GM23338 (cell line): ENCODE measurements around the gene SLC25A10. TPM values are rescaled to one million over a fixed set of nuclear protein-coding genes. Genes with fewer than 3 reads are reported as not detected.

ENCODE experiments used
- ATAC-seq: fragments of 200-7000 bp; cut with Tn5 transposase; 3 replicates; pipeline ENCODE4 v1.9.1; 2020
- DNase-seq: peaks from one replicate; pipeline ENCODE4 v3.0.0-alpha.2; 2015; ENCODE audit warnings: low spot score
- H2AFZ ChIP-seq: fragments of 200-600 bp; sonication (generic); 2 replicates; pipeline ENCODE4 v1.8.0; 2016; ENCODE audit warnings: antibody characterized with exemption, mild to moderate bottlenecking, moderate library complexity
- H3F3A ChIP-seq: fragments of 200-600 bp; sonication (generic); replicated peaks from 2 replicates; pipeline ENCODE4 v1.8.0; 2017; ENCODE audit warnings: antibody characterized with exemption, mixed run types, low read depth
- H3K27ac ChIP-seq: fragments of 200-600 bp; sonication (generic); 2 replicates; pipeline ENCODE4 v1.6.1; 2016; ENCODE audit warnings: low read depth
- H3K27me3 ChIP-seq: fragments of 200-600 bp; sonication (generic); 2 replicates; pipeline ENCODE4 v1.8.0; 2016; ENCODE audit warnings: mild to moderate bottlenecking, mixed run types, moderate library complexity; ENCODE audit not compliant: insufficient read depth
- H3K36me3 ChIP-seq: fragments of 200-600 bp; sonication (generic); 2 replicates; pipeline ENCODE4 v1.8.0; 2016; ENCODE audit warnings: mild to moderate bottlenecking; ENCODE audit not compliant: insufficient read depth
- H3K4me1 ChIP-seq: fragments of 200-600 bp; sonication (generic); 2 replicates; pipeline ENCODE4 v1.8.0; 2016; ENCODE audit warnings: mild to moderate bottlenecking, moderate library complexity; ENCODE audit not compliant: insufficient read depth
- H3K4me2 ChIP-seq: fragments of 200-600 bp; sonication (generic); 2 replicates; pipeline ENCODE4 v1.7.1; 2017; ENCODE audit warnings: mixed run types
- H3K4me3 ChIP-seq: fragments of 200-600 bp; sonication (generic); 2 replicates; pipeline ENCODE4 v1.6.1; 2016; ENCODE audit warnings: mixed run types
- H3K79me2 ChIP-seq: fragments of 200-600 bp; sonication (generic); replicated peaks from 2 replicates; pipeline ENCODE4 v1.8.0; 2017; ENCODE audit warnings: mild to moderate bottlenecking; ENCODE audit not compliant: insufficient read depth
- H3K9me2 ChIP-seq: fragments of 200-600 bp; sonication (generic); 2 replicates; pipeline ENCODE4 v1.8.0; 2017; ENCODE audit not compliant: insufficient read depth
- H4K20me1 ChIP-seq: fragments of 200-600 bp; sonication (generic); replicated peaks from 2 replicates; pipeline ENCODE4 v1.8.0; 2017; ENCODE audit warnings: mild to moderate bottlenecking; ENCODE audit not compliant: insufficient read depth
- H3K27ac Mint-ChIP-seq: 2 replicates; pipeline ENCODE4 v1.8.0; 2020; ENCODE audit warnings: inconsistent platforms, mild to moderate bottlenecking, moderate library complexity, mixed read lengths
- H3K27me3 Mint-ChIP-seq: 3 replicates; pipeline ENCODE4 v1.8.0; 2022; ENCODE audit warnings: low read depth, mild to moderate bottlenecking, moderate library complexity, mixed read lengths, inconsistent platforms; ENCODE audit not compliant: insufficient read depth, poor library complexity
- H3K36me3 Mint-ChIP-seq: 3 replicates; pipeline ENCODE4 v1.8.0; 2021; ENCODE audit warnings: low read depth, mild to moderate bottlenecking, inconsistent platforms, moderate library complexity, mixed read lengths
- H3K4me1 Mint-ChIP-seq: 3 replicates; pipeline ENCODE4 v1.8.0; 2020; ENCODE audit warnings: mild to moderate bottlenecking, inconsistent platforms, mixed read lengths
- H3K4me3 Mint-ChIP-seq: 3 replicates; pipeline ENCODE4 v1.8.0; 2021; ENCODE audit warnings: moderate library complexity, mild to moderate bottlenecking, inconsistent platforms, mixed read lengths
- H3K9me3 Mint-ChIP-seq: 3 replicates; pipeline ENCODE4 v1.8.0; 2020; ENCODE audit warnings: moderate library complexity, mild to moderate bottlenecking, inconsistent platforms, mixed read lengths
- CREB1 ChIP-seq: fragments of 250-450 bp; sonication (Bioruptor Pico); IDR thresholded peaks from 2 replicates; pipeline ENCODE4 v1.5.0; 2020; ENCODE audit warnings: low read depth, mild to moderate bottlenecking, moderate library complexity
- CTCF ChIP-seq, 2 experiments: fragments of 200-600 bp in 1 of 2; sonication (generic) in 1 of 2; conservative IDR thresholded peaks; 2 replicates each; pipeline versions ENCODE4 v1.5.1 to v1.6.1; 2016 to 2017; ENCODE audit warnings: antibody characterized with exemption in 2 of 2, low read depth in 2 of 2, mild to moderate bottlenecking in 2 of 2, moderate library complexity in 1 of 2
- ETS1 ChIP-seq: IDR thresholded peaks from 2 replicates; pipeline ENCODE4 v1.6.1; 2016; ENCODE audit warnings: antibody characterized with exemption
- EZH2 ChIP-seq: fragments of 200-600 bp; sonication (generic); IDR thresholded peaks from one replicate; pipeline ENCODE4 v1.8.0; 2017; ENCODE audit warnings: antibody characterized with exemption, mild to moderate bottlenecking, low read depth; ENCODE audit not compliant: unreplicated experiment
- EZH2phosphoT487 ChIP-seq: fragments of 200-600 bp; sonication (generic); IDR thresholded peaks from one replicate; pipeline ENCODE4 v1.8.1; 2018; ENCODE audit warnings: antibody characterized with exemption; ENCODE audit not compliant: unreplicated experiment
- JUNB ChIP-seq: IDR thresholded peaks from one replicate; pipeline ENCODE4 v1.6.1; 2016; ENCODE audit warnings: antibody characterized with exemption; ENCODE audit not compliant: unreplicated experiment
- NANOG ChIP-seq: IDR thresholded peaks from 2 replicates; pipeline ENCODE4 v1.6.1; 2016; ENCODE audit warnings: antibody characterized with exemption, borderline replicate concordance
- POLR2AphosphoS5 ChIP-seq: IDR thresholded peaks from 2 replicates; pipeline ENCODE4 v1.6.1; 2016; ENCODE audit warnings: antibody characterized with exemption, low read depth
- REST ChIP-seq: IDR thresholded peaks from one replicate; pipeline ENCODE4 v1.6.1; 2018; ENCODE audit warnings: antibody characterized with exemption; ENCODE audit not compliant: unreplicated experiment
- STAT1 ChIP-seq: IDR thresholded peaks from one replicate; pipeline ENCODE4 v1.6.1; 2016; ENCODE audit warnings: antibody characterized with exemption; ENCODE audit not compliant: unreplicated experiment
- ZNF114 ChIP-seq: fragments of 250-450 bp; sonication (Bioruptor Pico); IDR thresholded peaks from 2 replicates; pipeline ENCODE4 v1.5.0; 2020; ENCODE audit warnings: mild to moderate bottlenecking, moderate library complexity
- ZNF331 ChIP-seq: fragments of 250-450 bp; sonication (Bioruptor Pico); IDR thresholded peaks from 2 replicates; pipeline ENCODE4 v1.5.0; 2020; ENCODE audit warnings: low read depth, mild to moderate bottlenecking, moderate library complexity
- ZNF462 ChIP-seq: fragments of 250-450 bp; sonication (Bioruptor Pico); IDR thresholded peaks from 2 replicates; pipeline ENCODE4 v1.5.0; 2020; ENCODE audit warnings: mild to moderate bottlenecking, moderate library complexity
- polyA plus RNA-seq: library from polyadenylated mRNA; unstranded; fragments of >200 nt; fragmentation: Nextera tagmentation; extraction: Ambion mirVana; gene quantifications from 2 replicates; pipeline ENCODE4 v1.2.1, GENCODE V29; 2016
- total RNA-seq: library from RNA; depleted of rRNA; stranded (reverse); fragments of >200 nt; shearing (Covaris generic); gene quantifications from 2 replicates; pipeline ENCODE4 v1.2.3, GENCODE V29; 2014

Gene SLC25A10
- total and polyA plus RNA-seq, 2 experiments from 2014 or later, result 25.7 to 47.4 TPM

GRCh38 chr17:81740395-81740961 is 28.4 kb downstream of the SLC25A10 start:
- Mint-ChIP-seq H3K4me1 (peaks cover 3% of the 10 kb centered on the region; the same call in 1 of the 3 replicates), H3K4me3 (no peak overlapping the region), H3K36me3 (no peaks in the 10 kb centered on the region), H3K9me3 (no peaks in the 10 kb centered on the region), H3K27me3 (peaks cover 10% of the 10 kb centered on the region), H3K27ac (no peak overlapping the region)
- no peak overlapping the region for H3K27ac ChIP-seq
- no peak overlapping the region for H2AFZ ChIP-seq
- H4K20me1 ChIP-seq, result no peaks in the 10 kb centered on the region
- no peaks in the 10 kb centered on the region for H3F3A ChIP-seq
- H3K27me3 ChIP-seq, result no peaks in the 10 kb centered on the region
- ATAC-seq (peak; percentile 13; the same call in 2 of the 3 replicates), DNase-seq (no peak)
- no peaks in the 10 kb centered on the region for H3K4me1 ChIP-seq
- TF ChIP-seq EZH2phosphoT487, result no peak
- TF ChIP-seq EZH2, result no peak
- no peak for TF ChIP-seq POLR2AphosphoS5
- no peak for TF ChIP-seq ZNF462 (CRISPR knock-in tag)
- no peak for TF ChIP-seq CREB1 (CRISPR knock-in tag)
- no peak for TF ChIP-seq CTCF (conservative IDR thresholded peaks at IDR 0.05; ENCODE audit: low read depth in 2 of 2)
- TF ChIP-seq JUNB, result no peak
- no peak for TF ChIP-seq STAT1
- no peak for TF ChIP-seq ZNF331
- TF ChIP-seq ZNF114 (CRISPR knock-in tag), result no peak
- TF ChIP-seq ETS1, result no peak
- no peak for TF ChIP-seq REST
- no peak for TF ChIP-seq NANOG
- H3K9me2 ChIP-seq, result no peaks in the 10 kb centered on the region
- no peak overlapping the region for H3K4me2 ChIP-seq
- H3K79me2 ChIP-seq, result no peaks in the 10 kb centered on the region
- H3K36me3 ChIP-seq, result no peaks in the 10 kb centered on the region
- no peak overlapping the region for H3K4me3 ChIP-seq
